ENCODE results near the gene ZNF436. TPM values are rescaled to one million over a fixed set of nuclear protein-coding genes. Genes with fewer than 3 reads are reported as not detected.

Gene ZNF436
- total and polyA plus RNA-seq, 9 of the 15 experiments (the other 6 are each of a cell fraction or from before 2014, with no cell fraction given): 2.1 to 11.3 (median 6.8) TPM

DNA sequence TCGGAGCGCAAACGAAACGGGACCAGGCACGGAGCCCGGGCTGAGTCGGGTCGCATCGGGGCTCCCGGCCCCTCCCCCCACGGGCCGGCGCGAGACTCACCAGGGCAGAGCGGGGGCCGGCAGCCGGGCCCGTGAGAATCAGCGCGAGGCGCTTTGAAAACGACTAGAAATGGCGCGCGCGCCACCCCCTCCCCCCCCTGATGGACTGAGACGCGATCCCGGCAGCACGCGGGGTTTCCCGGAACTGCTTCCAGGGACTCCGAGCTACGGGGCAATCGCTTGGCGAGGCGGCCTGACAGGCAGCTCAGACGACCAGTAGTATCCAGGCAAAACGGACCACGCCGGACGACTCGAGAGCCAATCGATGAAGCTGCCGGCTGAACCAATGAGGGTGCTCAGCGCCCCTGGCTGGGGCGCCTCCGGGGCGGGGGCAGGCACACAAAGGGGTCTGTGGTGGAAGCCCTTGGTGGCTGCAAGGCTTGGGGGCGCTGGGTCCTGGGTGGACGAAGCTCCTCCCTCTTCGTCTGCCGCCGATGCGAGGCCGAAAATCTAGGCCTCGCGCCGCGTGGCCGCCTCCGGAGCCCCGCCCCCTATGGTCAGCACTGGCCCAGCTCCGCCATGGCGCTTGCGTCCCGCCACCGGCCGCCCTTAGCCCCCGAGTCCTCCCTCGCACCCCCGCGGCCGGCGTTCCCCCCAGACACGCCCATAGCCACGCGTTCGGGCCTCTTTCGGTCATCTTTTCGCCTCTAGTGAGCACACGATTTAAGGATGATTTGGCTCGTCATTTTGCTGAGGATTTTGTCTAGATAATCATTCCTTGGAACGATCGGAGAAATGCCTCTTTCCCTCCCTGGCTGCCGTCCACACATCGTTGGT, 25.3 kb downstream of the ZNF436 start, which contains the start of gene HNRNPR (continued):
- TF ChIP-seq CTCFL (IDR thresholded peaks at IDR 0.05; ENCODE audit: borderline replicate concordance, insufficient read depth, low read depth, low read length, poor library complexity, severe bottlenecking) (no peak), LARP7 (IDR thresholded peaks at IDR 0.05) (no peak), KLF1 (tag; IDR thresholded peaks at IDR 0.05) (no peak; the same call in 1 of the 2 replicates), RNF219 (CRISPR knock-in tag; IDR thresholded peaks at IDR 0.05) (peak; percentile 13; the same call in 1 of the 2 replicates), ZNF197 (CRISPR knock-in tag; IDR thresholded peaks at IDR 0.05; ENCODE audit: low read depth) (no peak; the same call in 1 of the 2 replicates), NUFIP1 (IDR thresholded peaks at IDR 0.05; ENCODE audit: partially characterized antibody) (no peak), ATF1 (CRISPR knock-in tag; IDR thresholded peaks at IDR 0.05) (0 out of 2 replicates have a peak, but pooled peaks have one; percentile 15), ATF1 (tag; IDR thresholded peaks at IDR 0.05) (peak; percentile 95), GATAD2B (IDR thresholded peaks at IDR 0.05; ENCODE audit: borderline replicate concordance) (0 out of 2 replicates have a peak, but pooled peaks have one; percentile 26), TGIF2 (CRISPR knock-in tag; IDR thresholded peaks at IDR 0.05) (no peak), RFX7 (CRISPR knock-in tag; IDR thresholded peaks at IDR 0.05) (no peak), TAF15 (IDR thresholded peaks at IDR 0.05; ENCODE audit: low read depth, low read length) (no peak), ZNF436 (CRISPR knock-in tag; IDR thresholded peaks at IDR 0.05) (peak; percentile 45; the same call in 1 of the 2 replicates), BHLHE40 (IDR thresholded peaks at IDR 0.05; ENCODE audit: low read length) (no peak)
- TF ChIP-seq, protein P1, sequence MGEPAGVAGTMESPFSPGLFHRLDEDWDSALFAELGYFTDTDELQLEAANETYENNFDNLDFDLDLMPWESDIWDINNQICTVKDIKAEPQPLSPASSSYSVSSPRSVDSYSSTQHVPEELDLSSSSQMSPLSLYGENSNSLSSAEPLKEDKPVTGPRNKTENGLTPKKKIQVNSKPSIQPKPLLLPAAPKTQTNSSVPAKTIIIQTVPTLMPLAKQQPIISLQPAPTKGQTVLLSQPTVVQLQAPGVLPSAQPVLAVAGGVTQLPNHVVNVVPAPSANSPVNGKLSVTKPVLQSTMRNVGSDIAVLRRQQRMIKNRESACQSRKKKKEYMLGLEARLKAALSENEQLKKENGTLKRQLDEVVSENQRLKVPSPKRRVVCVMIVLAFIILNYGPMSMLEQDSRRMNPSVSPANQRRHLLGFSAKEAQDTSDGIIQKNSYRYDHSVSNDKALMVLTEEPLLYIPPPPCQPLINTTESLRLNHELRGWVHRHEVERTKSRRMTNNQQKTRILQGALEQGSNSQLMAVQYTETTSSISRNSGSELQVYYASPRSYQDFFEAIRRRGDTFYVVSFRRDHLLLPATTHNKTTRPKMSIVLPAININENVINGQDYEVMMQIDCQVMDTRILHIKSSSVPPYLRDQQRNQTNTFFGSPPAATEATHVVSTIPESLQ (CRISPR knock-in tag; IDR thresholded peaks at IDR 0.05): 0 out of 2 replicates have a peak, but pooled peaks have one; percentile 73
- TF ChIP-seq, protein P2, sequence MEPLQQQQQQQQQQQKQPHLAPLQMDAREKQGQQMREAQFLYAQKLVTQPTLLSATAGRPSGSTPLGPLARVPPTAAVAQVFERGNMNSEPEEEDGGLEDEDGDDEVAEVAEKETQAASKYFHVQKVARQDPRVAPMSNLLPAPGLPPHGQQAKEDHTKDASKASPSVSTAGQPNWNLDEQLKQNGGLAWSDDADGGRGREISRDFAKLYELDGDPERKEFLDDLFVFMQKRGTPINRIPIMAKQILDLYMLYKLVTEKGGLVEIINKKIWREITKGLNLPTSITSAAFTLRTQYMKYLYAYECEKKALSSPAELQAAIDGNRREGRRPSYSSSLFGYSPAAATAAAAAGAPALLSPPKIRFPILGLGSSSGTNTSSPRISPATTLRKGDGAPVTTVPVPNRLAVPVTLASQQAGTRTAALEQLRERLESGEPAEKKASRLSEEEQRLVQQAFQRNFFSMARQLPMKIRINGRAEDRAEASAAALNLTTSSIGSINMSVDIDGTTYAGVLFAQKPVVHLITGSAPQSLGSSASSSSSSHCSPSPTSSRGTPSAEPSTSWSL (CRISPR knock-in tag; IDR thresholded peaks at IDR 0.05; ENCODE audit: borderline replicate concordance): 0 out of 2 replicates have a peak, but pooled peaks have one; percentile 9
- TF ChIP-seq, protein P3, sequence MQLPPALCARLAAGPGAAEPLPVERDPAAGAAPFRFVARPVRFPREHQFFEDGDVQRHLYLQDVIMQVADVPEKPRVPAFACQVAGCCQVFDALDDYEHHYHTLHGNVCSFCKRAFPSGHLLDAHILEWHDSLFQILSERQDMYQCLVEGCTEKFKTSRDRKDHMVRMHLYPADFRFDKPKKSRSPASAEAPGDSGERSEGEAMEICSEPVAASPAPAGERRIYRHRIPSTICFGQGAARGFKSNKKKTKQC (CRISPR knock-in tag; IDR thresholded peaks at IDR 0.05): peak; percentile 45
